Stimulated activated CD8-positive, alpha-beta memory T cell treated with anti-CD3 and anti-CD28 coated beads, Interleukin-4, amount 100 ng/mL, for 24 hours (primary cell): ENCODE data around the gene PEAR1.

Experiments
- DNase-seq: peaks from one replicate; pipeline ENCODE4 v3.0.0-alpha.2; 2020; ENCODE audit warnings: low read depth

Gene PEAR1

GRCh38 chr1:156882543-156882942, 11.0 kb upstream of the PEAR1 start:
- DNase-seq: no peak

- DNase-seq: no peak
Observed at GRCh38 chr1:156883919-156884318, 9.6 kb upstream of the PEAR1 start.

- DNase-seq: no peak
Observed at GRCh38 chr1:156884560-156885184, 8.8 kb upstream of the PEAR1 start.

- DNase-seq: no peak
Observed at GRCh38 chr1:156885314-156885713, 8.2 kb upstream of the PEAR1 start.

GRCh38 chr1:156885880-156886355, 7.6 kb upstream of the PEAR1 start:
- DNase-seq: no peak

GRCh38 chr1:156886583-156887281, 6.8 kb upstream of the PEAR1 start:
- no peak for DNase-seq

- DNase-seq: no peak
Observed at GRCh38 chr1:156887317-156887716, 6.2 kb upstream of the PEAR1 start.

GRCh38 chr1:156887734-156888133, 5.8 kb upstream of the PEAR1 start:
- DNase-seq: no peak

GRCh38 chr1:156889802-156890580, 3.5 kb upstream of the PEAR1 start:
- peak; percentile 36 for DNase-seq

GRCh38 chr1:156892190-156893047, 1.1 kb upstream of the PEAR1 start:
- DNase-seq: peak; percentile 81

GRCh38 chr1:156894001-156894400, 483 bp downstream of the PEAR1 start:
- DNase-seq: no peak

- DNase-seq: no peak
Observed at GRCh38 chr1:156894711-156895454, 1.4 kb downstream of the PEAR1 start.

- no peak for DNase-seq
Observed at GRCh38 chr1:156895455-156895812, 1.9 kb downstream of the PEAR1 start.

- DNase-seq: no peak
Observed at GRCh38 chr1:156895927-156896326, 2.4 kb downstream of the PEAR1 start.

GRCh38 chr1:156896490-156897033, 3.0 kb downstream of the PEAR1 start:
- no peak for DNase-seq

- no peak for DNase-seq
Observed at GRCh38 chr1:156897078-156897825, 3.7 kb downstream of the PEAR1 start.

- DNase-seq: no peak
Observed at GRCh38 chr1:156898161-156898566, 4.6 kb downstream of the PEAR1 start.

GRCh38 chr1:156898971-156899664, 5.6 kb downstream of the PEAR1 start:
- DNase-seq: no peak

- no peak for DNase-seq
Observed at GRCh38 chr1:156899956-156900718, 6.6 kb downstream of the PEAR1 start.
